Measurements from ENCODE around the gene TNKS1BP1. TPM values are rescaled to one million over a fixed set of nuclear protein-coding genes. Genes with fewer than 3 reads are reported as not detected.

Gene TNKS1BP1
- total and polyA plus RNA-seq, 9 of the 15 experiments (the other 6 are each of a cell fraction or from before 2014, with no cell fraction given), result 1.1 to 47.2 (median 10.9) TPM

DNA sequence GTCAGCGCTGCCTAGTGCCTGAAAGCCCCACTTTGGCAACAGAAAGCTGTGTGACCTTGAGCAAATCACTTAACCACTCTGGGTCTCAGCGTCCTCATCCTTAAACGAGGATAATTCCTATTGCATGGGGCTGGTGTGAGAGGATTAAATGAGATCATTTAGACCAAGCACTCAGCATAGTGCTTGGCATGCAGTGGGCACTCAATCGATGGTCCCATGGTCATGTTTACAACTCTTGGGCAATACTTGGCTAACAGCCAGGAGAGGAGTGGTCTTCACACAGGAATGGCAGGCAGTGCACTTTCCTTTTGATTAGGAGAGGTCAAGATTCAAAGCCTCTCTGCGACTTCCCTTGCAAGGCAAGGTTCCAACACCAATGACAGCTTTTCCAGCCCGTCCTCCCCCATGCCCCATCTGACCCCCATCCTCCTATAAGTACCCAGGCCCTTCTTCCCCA is 14.1 kb downstream of the TNKS1BP1 start (continued):
- TF ChIP-seq, protein P1, sequence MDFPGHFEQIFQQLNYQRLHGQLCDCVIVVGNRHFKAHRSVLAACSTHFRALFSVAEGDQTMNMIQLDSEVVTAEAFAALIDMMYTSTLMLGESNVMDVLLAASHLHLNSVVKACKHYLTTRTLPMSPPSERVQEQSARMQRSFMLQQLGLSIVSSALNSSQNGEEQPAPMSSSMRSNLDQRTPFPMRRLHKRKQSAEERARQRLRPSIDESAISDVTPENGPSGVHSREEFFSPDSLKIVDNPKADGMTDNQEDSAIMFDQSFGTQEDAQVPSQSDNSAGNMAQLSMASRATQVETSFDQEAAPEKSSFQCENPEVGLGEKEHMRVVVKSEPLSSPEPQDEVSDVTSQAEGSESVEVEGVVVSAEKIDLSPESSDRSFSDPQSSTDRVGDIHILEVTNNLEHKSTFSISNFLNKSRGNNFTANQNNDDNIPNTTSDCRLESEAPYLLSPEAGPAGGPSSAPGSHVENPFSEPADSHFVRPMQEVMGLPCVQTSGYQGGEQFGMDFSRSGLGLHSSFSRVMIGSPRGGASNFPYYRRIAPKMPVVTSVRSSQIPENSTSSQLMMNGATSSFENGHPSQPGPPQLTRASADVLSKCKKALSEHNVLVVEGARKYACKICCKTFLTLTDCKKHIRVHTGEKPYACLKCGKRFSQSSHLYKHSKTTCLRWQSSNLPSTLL (IDR thresholded peaks at IDR 0.05), result no peak
- no peak for TF ChIP-seq NONO (IDR thresholded peaks at IDR 0.05; ENCODE audit: low read depth in 2 of 2, low read length in 1 of 2)
- TF ChIP-seq, protein P2, sequence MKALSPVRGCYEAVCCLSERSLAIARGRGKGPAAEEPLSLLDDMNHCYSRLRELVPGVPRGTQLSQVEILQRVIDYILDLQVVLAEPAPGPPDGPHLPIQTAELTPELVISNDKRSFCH (CRISPR knock-in tag; IDR thresholded peaks at IDR 0.05), result no peak
- TF ChIP-seq, protein P2 (tag; IDR thresholded peaks at IDR 0.05), result no peak
- TF ChIP-seq ZFP36 (IDR thresholded peaks at IDR 0.05; ENCODE audit: low read depth, low read length, partially characterized antibody), result peak; percentile 75
- peak; percentile 89 for TF ChIP-seq CEBPB (tag; IDR thresholded peaks at IDR 0.05)
- no peak for TF ChIP-seq SLC30A9 (CRISPR knock-in tag; IDR thresholded peaks at IDR 0.05)
- no peak for TF ChIP-seq HDAC3 (IDR thresholded peaks at IDR 0.05; ENCODE audit: borderline replicate concordance, partially characterized antibody)
- TF ChIP-seq POLR2A (conservative IDR thresholded peaks at IDR 0.05), result no peak
- TF ChIP-seq, protein P3, sequence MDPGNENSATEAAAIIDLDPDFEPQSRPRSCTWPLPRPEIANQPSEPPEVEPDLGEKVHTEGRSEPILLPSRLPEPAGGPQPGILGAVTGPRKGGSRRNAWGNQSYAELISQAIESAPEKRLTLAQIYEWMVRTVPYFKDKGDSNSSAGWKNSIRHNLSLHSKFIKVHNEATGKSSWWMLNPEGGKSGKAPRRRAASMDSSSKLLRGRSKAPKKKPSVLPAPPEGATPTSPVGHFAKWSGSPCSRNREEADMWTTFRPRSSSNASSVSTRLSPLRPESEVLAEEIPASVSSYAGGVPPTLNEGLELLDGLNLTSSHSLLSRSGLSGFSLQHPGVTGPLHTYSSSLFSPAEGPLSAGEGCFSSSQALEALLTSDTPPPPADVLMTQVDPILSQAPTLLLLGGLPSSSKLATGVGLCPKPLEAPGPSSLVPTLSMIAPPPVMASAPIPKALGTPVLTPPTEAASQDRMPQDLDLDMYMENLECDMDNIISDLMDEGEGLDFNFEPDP (CRISPR knock-in tag; IDR thresholded peaks at IDR 0.05), result no peak
- TF ChIP-seq ZNF41 (CRISPR knock-in tag; conservative IDR thresholded peaks at IDR 0.05), result no peak
- TF ChIP-seq ASH1L (IDR thresholded peaks at IDR 0.05; ENCODE audit: borderline replicate concordance, low read depth, partially characterized antibody), result no peak
- TF ChIP-seq, protein P4, sequence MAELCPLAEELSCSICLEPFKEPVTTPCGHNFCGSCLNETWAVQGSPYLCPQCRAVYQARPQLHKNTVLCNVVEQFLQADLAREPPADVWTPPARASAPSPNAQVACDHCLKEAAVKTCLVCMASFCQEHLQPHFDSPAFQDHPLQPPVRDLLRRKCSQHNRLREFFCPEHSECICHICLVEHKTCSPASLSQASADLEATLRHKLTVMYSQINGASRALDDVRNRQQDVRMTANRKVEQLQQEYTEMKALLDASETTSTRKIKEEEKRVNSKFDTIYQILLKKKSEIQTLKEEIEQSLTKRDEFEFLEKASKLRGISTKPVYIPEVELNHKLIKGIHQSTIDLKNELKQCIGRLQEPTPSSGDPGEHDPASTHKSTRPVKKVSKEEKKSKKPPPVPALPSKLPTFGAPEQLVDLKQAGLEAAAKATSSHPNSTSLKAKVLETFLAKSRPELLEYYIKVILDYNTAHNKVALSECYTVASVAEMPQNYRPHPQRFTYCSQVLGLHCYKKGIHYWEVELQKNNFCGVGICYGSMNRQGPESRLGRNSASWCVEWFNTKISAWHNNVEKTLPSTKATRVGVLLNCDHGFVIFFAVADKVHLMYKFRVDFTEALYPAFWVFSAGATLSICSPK (IDR thresholded peaks at IDR 0.05; ENCODE audit: borderline replicate concordance), result no peak
- TF ChIP-seq ZNF384 (IDR thresholded peaks at IDR 0.05; ENCODE audit: low read depth, low read length), result no peak
- 0 out of 2 replicates have a peak, but pooled peaks have one; percentile 15 for TF ChIP-seq NFIX (CRISPR knock-in tag; IDR thresholded peaks at IDR 0.05; ENCODE audit: low read depth)
- TF ChIP-seq, protein P5, sequence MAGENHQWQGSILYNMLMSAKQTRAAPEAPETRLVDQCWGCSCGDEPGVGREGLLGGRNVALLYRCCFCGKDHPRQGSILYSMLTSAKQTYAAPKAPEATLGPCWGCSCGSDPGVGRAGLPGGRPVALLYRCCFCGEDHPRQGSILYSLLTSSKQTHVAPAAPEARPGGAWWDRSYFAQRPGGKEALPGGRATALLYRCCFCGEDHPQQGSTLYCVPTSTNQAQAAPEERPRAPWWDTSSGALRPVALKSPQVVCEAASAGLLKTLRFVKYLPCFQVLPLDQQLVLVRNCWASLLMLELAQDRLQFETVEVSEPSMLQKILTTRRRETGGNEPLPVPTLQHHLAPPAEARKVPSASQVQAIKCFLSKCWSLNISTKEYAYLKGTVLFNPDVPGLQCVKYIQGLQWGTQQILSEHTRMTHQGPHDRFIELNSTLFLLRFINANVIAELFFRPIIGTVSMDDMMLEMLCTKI (IDR thresholded peaks at IDR 0.05; ENCODE audit: partially characterized antibody), result no peak
- TF ChIP-seq BCOR (IDR thresholded peaks at IDR 0.05), result peak; percentile 80
- TF ChIP-seq, protein P6, sequence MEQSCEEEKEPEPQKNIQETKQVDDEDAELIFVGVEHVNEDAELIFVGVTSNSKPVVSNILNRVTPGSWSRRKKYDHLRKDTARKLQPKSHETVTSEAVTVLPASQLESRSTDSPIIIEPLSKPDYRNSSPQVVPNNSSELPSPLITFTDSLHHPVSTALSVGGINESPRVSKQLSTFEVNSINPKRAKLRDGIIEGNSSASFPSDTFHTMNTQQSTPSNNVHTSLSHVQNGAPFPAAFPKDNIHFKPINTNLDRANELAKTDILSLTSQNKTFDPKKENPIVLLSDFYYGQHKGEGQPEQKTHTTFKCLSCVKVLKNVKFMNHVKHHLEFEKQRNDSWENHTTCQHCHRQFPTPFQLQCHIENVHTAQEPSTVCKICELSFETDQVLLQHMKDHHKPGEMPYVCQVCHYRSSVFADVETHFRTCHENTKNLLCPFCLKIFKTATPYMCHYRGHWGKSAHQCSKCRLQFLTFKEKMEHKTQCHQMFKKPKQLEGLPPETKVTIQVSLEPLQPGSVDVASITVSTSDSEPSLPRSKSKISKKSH (CRISPR knock-in tag; IDR thresholded peaks at IDR 0.05), result no peak
- no peak for TF ChIP-seq TCFL5 (CRISPR knock-in tag; conservative IDR thresholded peaks at IDR 0.05)
- TF ChIP-seq NCOR1 (IDR thresholded peaks at IDR 0.05), result no peak
- no peak for TF ChIP-seq MIER1 (IDR thresholded peaks at IDR 0.05; ENCODE audit: low read depth)

Data from K562 (cell line).